ENCODE results near the gene KIF17. TPM values are rescaled to one million over a fixed set of nuclear protein-coding genes. Genes with fewer than 3 reads are reported as not detected.

KIF17 gene
- total RNA-seq, 1 experiment from 2014 or later: 5.1 TPM

DNA sequence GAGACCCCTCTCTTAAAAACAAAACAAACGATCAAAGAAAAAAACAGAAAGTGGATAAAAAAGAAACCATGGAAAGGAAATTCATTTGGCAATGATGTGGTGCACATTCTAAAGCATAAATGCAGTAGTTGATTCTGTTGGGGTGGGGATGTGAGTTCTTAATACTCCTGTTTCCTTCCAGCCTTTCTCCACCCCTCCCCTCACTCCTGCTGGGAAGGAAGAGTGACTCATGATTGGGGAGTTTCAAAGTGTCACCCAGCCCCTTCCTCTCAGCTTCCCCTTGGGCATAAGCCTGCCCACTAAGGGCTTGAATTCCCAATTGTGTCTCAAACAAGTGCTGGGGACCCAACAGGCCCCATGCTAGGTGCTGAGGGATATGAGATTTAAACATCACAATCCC lies 91.3 kb downstream of the KIF17 start:
- no peak overlapping the region for H3T11ph ChIP-seq (ENCODE audit: low read length)
- Mint-ChIP-seq H3K36me3 (ENCODE audit: insufficient read depth in 1 of 3, low read depth in 3 of 3) (peaks cover 0 to 27% (median 19%) of the 10 kb centered on the region in 3 experiments; a peak in 6 of 7 replicates), H3K27ac (peak overlapping the region in 1 of 3 experiments; percentile 48; a peak in 3 of 7 replicates), H3K4me3 (no peak overlapping the region), H3K9me3 (peaks cover 24 to 29% of the 10 kb centered on the region in 2 experiments), H3K4me1 (peaks cover 39 to 40% of the 10 kb centered on the region in 2 experiments), H3K27me3 (ENCODE audit: low read depth) (no peaks in the 10 kb centered on the region; the same call in 1 of the 2 replicates)
- no peak overlapping the region for H2BK5ac ChIP-seq (ENCODE audit: insufficient read length, low read length)
- H2BK20ac ChIP-seq (ENCODE audit: low read depth, low read length, poor library complexity, severe bottlenecking): no peak overlapping the region
- DNase-seq: no peak
- H4K20me1 ChIP-seq (ENCODE audit: control insufficient read depth, insufficient read depth, insufficient read length): no peaks in the 10 kb centered on the region
- no peak overlapping the region for H3K56ac ChIP-seq (ENCODE audit: insufficient read length, low read depth, low read length)
- no peak overlapping the region for H2AFZ ChIP-seq (ENCODE audit: low read length)
- H3K23me2 ChIP-seq (ENCODE audit: insufficient read length, low read depth, low read length, poor library complexity, severe bottlenecking): no peaks in the 10 kb centered on the region
- peaks cover 6% of the 10 kb centered on the region; the same call in 1 of the 2 replicates for H3K4me1 ChIP-seq (ENCODE audit: insufficient read depth, low read length)
- H3K14ac ChIP-seq (ENCODE audit: insufficient read depth, low read length): no peak overlapping the region
- no peak overlapping the region for H3K23ac ChIP-seq (ENCODE audit: insufficient read length, low read depth, low read length)
- no peak overlapping the region for H3K4ac ChIP-seq (ENCODE audit: low read depth, low read length)
- H4K5ac ChIP-seq (ENCODE audit: insufficient read length, low read depth, low read length): no peak overlapping the region
- H3K27ac ChIP-seq (ENCODE audit: insufficient read length, low read depth, low read length): no peak overlapping the region
- H3K9ac ChIP-seq (ENCODE audit: extremely low read depth, insufficient read length, low read length): no peak overlapping the region
- no peaks in the 10 kb centered on the region for H3K27me3 ChIP-seq (ENCODE audit: insufficient read depth, low read length)
- H2BK15ac ChIP-seq (ENCODE audit: low read depth, low read length): no peak overlapping the region; the same call in 1 of the 2 replicates
- no peak overlapping the region for H3K18ac ChIP-seq (ENCODE audit: insufficient read length, low read depth, low read length)
- H4K8ac ChIP-seq (replicated peaks; ENCODE audit: insufficient read length, low read depth, low read length): no peak overlapping the region
- H4K91ac ChIP-seq (ENCODE audit: insufficient read length, low read depth, low read length): peak overlapping the region; percentile 45
- WGBS (ENCODE audit: extremely low coverage, insufficient read length, low lambda C conversion rate): no CpG with 5 or more reads among the region's 1 CpG
- no peak overlapping the region for H2BK120ac ChIP-seq (ENCODE audit: low read depth, low read length, poor library complexity, severe bottlenecking)
- peak overlapping the region; percentile 87 for H2BK12ac ChIP-seq (ENCODE audit: insufficient read length, low read depth, low read length)
- H3K79me1 ChIP-seq (ENCODE audit: insufficient read depth, low read depth, low read length, poor library complexity, severe bottlenecking): no peaks in the 10 kb centered on the region
- H2AK5ac ChIP-seq (ENCODE audit: insufficient read length, low read length): peak overlapping the region; percentile 92
- peaks cover 12% of the 10 kb centered on the region for H3K9me3 ChIP-seq (ENCODE audit: control insufficient read depth, low read depth, low read length)
- H3K79me2 ChIP-seq (ENCODE audit: insufficient read depth, low read length): no peaks in the 10 kb centered on the region
- H3K4me2 ChIP-seq (ENCODE audit: insufficient read depth, insufficient read length, low read length): no peak overlapping the region
- TF ChIP-seq, protein P1, sequence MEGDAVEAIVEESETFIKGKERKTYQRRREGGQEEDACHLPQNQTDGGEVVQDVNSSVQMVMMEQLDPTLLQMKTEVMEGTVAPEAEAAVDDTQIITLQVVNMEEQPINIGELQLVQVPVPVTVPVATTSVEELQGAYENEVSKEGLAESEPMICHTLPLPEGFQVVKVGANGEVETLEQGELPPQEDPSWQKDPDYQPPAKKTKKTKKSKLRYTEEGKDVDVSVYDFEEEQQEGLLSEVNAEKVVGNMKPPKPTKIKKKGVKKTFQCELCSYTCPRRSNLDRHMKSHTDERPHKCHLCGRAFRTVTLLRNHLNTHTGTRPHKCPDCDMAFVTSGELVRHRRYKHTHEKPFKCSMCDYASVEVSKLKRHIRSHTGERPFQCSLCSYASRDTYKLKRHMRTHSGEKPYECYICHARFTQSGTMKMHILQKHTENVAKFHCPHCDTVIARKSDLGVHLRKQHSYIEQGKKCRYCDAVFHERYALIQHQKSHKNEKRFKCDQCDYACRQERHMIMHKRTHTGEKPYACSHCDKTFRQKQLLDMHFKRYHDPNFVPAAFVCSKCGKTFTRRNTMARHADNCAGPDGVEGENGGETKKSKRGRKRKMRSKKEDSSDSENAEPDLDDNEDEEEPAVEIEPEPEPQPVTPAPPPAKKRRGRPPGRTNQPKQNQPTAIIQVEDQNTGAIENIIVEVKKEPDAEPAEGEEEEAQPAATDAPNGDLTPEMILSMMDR (conservative IDR thresholded peaks at IDR 0.05): no peak

All from H9 (cell line).